Astrocyte (in vitro differentiated cells and primary cell): ENCODE results near the gene GPR37L1.

Source experiments
- CTCF ChIP-seq: IDR thresholded peaks from 2 replicates; pipeline ENCODE4 v1.5.1; 2011; ENCODE audit warnings: low read depth, mild to moderate bottlenecking, inconsistent platforms, low read length, moderate library complexity; ENCODE audit not compliant: insufficient read depth
- EZH2 ChIP-seq: IDR thresholded peaks from 2 replicates; pipeline ENCODE4 v1.6.1; 2012; ENCODE audit warnings: mild to moderate bottlenecking, low read length, inconsistent platforms; ENCODE audit not compliant: insufficient read depth

GRCh38 chr1:202162047-202162417 is 39.3 kb downstream of the GPR37L1 start:
- TF ChIP-seq CTCF (no peak), EZH2 (no peak)
